ENCODE data around the gene SLAMF8.

- TF ChIP-seq CTCF (IDR thresholded peaks at IDR 0.05; ENCODE audit: insufficient read depth, low read length, poor library complexity, severe bottlenecking): no peak
- TF ChIP-seq EZH2phosphoT487 (conservative IDR thresholded peaks at IDR 0.05; ENCODE audit: low read length): no peak
Observed at GRCh38 chr1:159783724-159784123, 42.9 kb upstream of the SLAMF8 start.
